HEK293 (cell line): ENCODE data around the gene RBPJ.

Experiments used
- CTCF ChIP-seq: fragments of 450-650 bp; formaldehyde crosslinking; IDR thresholded peaks from 2 replicates; pipeline ENCODE4 v1.5.1; 2016; ENCODE audit warnings: missing biosample characterization, missing genetic modification characterization
- RBAK ChIP-seq: fragments of 450-650 bp; formaldehyde crosslinking; IDR thresholded peaks from 2 replicates; pipeline ENCODE4 v1.5.1; 2016; ENCODE audit warnings: missing biosample characterization, missing genetic modification characterization
- TCF7L2 ChIP-seq: IDR thresholded peaks from 2 replicates; pipeline ENCODE4 v1.6.1; 2011; ENCODE audit warnings: low read depth, mild to moderate bottlenecking, inconsistent platforms, low read length, moderate library complexity, borderline replicate concordance
- ZBTB7A ChIP-seq: fragments of 450-650 bp; formaldehyde crosslinking; IDR thresholded peaks from 2 replicates; pipeline ENCODE4 v1.5.1; 2016; ENCODE audit warnings: low read depth, missing biosample characterization, missing genetic modification characterization
- ZNF692 ChIP-seq: fragments of 450-650 bp; formaldehyde crosslinking; IDR thresholded peaks from 2 replicates; pipeline ENCODE4 v1.5.1; 2016; ENCODE audit warnings: missing biosample characterization, missing genetic modification characterization
- ZXDB ChIP-seq: fragments of 450-650 bp; formaldehyde crosslinking; IDR thresholded peaks from 2 replicates; pipeline ENCODE4 v1.5.1; 2016; ENCODE audit warnings: missing biosample characterization, missing genetic modification characterization
- TF ChIP-seq, protein P1 (sequence below): fragments of 450-650 bp; formaldehyde crosslinking; IDR thresholded peaks from 2 replicates; pipeline ENCODE4 v1.5.1; 2016; ENCODE audit warnings: missing biosample characterization, missing genetic modification characterization
- TF ChIP-seq, protein P2 (sequence below): fragments of 450-650 bp; formaldehyde crosslinking; IDR thresholded peaks from 2 replicates; pipeline ENCODE4 v1.5.1; 2016; ENCODE audit warnings: missing biosample characterization, missing genetic modification characterization

- no peak for TF ChIP-seq ZBTB7A (tag by site-specific recombination)
- TF ChIP-seq, protein P1, sequence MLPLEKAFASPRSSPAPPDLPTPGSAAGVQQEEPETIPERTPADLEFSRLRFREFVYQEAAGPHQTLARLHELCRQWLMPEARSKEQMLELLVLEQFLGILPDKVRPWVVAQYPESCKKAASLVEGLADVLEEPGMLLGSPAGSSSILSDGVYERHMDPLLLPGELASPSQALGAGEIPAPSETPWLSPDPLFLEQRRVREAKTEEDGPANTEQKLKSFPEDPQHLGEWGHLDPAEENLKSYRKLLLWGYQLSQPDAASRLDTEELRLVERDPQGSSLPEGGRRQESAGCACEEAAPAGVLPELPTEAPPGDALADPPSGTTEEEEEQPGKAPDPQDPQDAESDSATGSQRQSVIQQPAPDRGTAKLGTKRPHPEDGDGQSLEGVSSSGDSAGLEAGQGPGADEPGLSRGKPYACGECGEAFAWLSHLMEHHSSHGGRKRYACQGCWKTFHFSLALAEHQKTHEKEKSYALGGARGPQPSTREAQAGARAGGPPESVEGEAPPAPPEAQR (tag by site-specific recombination) = no peak
- TF ChIP-seq ZNF692 = no peak
- TF ChIP-seq CTCF (tag by site-specific recombination) = no peak
- TF ChIP-seq RBAK (tag by site-specific recombination) = no peak
- TF ChIP-seq, protein P2, sequence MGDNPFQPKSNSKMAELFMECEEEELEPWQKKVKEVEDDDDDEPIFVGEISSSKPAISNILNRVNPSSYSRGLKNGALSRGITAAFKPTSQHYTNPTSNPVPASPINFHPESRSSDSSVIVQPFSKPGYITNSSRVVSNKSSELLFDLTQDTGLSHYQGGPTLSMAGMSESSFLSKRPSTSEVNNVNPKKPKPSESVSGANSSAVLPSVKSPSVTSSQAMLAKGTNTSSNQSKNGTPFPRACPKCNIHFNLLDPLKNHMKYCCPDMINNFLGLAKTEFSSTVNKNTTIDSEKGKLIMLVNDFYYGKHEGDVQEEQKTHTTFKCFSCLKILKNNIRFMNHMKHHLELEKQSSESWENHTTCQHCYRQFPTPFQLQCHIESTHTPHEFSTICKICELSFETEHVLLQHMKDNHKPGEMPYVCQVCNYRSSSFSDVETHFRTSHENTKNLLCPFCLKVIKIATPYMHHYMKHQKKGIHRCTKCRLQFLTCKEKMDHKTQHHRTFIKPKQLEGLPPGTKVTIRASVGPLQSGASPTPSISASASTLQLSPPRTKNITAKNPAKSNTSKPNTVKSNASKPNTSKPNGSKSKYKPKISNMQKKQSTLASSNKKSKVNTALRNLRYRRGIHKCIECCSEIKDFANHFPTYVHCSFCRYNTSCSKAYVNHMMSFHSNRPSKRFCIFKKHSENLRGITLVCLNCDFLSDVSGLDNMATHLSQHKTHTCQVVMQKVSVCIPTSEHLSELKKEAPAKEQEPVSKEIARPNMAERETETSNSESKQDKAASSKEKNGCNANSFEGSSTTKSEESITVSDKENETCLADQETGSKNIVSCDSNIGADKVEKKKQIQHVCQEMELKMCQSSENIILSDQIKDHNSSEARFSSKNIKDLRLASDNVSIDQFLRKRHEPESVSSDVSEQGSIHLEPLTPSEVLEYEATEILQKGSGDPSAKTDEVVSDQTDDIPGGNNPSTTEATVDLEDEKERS = no peak
- TF ChIP-seq ZXDB (tag by site-specific recombination) = no peak
- no peak for TF ChIP-seq TCF7L2
These were observed 16.8 kb downstream of the RBPJ start for GRCh38 chr4:26337612-26338011.
